Naive thymus-derived CD4-positive, alpha-beta T cell (primary cell): ENCODE data around the gene CEP152. TPM values are rescaled to one million over a fixed set of nuclear protein-coding genes. Genes with fewer than 3 reads are reported as not detected.

Experiments used
- ATAC-seq: fragments of 150-1000 bp; cut with Tn5 transposase; 2 replicates; pipeline ENCODE4 v1.10.0; 2021; ENCODE audit warnings: mild to moderate bottlenecking, moderate library complexity
- CTCF ChIA-PET: fragments of 350-600 bp; sonication (Branson Sonifier 250); formaldehyde crosslinking; loops from one replicate; lab custom pipeline; 2021; ENCODE audit warnings: antibody characterized with exemption; lab: Charles Lee
- POLR2A ChIA-PET: fragments of 350-600 bp; sonication (Branson Sonifier 250); formaldehyde crosslinking; loops from one replicate; lab custom pipeline; 2021; ENCODE audit warnings: antibody characterized with exemption, inconsistent platforms; lab: Charles Lee
- DNase-seq, 9 donors: peaks; one replicate each; pipeline versions ENCODE4 v3.0.0 to v3.0.0-alpha.2; 2020 to 2022; ENCODE audit warnings: mixed read lengths in 1 of 9
- H3K27ac ChIP-seq: one replicate; pipeline ENCODE4 v1.7.0; 2013; ENCODE audit warnings: mild to moderate bottlenecking, low read depth, low read length, moderate library complexity
- H3K27me3 ChIP-seq, 2 donors: one replicate each; pipeline ENCODE4 v1.7.0; 2013; ENCODE audit warnings: low read length in 2 of 2, mild to moderate bottlenecking in 2 of 2, moderate library complexity in 2 of 2; ENCODE audit not compliant: control insufficient read depth in 2 of 2, insufficient read depth in 2 of 2
- H3K36me3 ChIP-seq, 3 experiments: 1 replicate in 2 of 3; 2 replicates in 1 of 3; pipeline ENCODE4 v1.7.0; 2013; ENCODE audit warnings: low read length in 3 of 3, mild to moderate bottlenecking in 3 of 3, moderate library complexity in 1 of 3; ENCODE audit not compliant: insufficient read depth in 3 of 3, control insufficient read depth in 2 of 3
- H3K4me1 ChIP-seq, 2 donors: one replicate each; pipeline ENCODE4 v1.7.0; 2013; ENCODE audit warnings: low read length in 2 of 2, mild to moderate bottlenecking in 2 of 2, moderate library complexity in 1 of 2; ENCODE audit not compliant: control insufficient read depth in 2 of 2, insufficient read depth in 2 of 2
- H3K4me3 ChIP-seq: 2 replicates; pipeline ENCODE4 v1.7.0; 2013; ENCODE audit warnings: mild to moderate bottlenecking, low read length
- H3K9me3 ChIP-seq, 3 experiments: 1 replicate in 2 of 3; 2 replicates in 1 of 3; pipeline ENCODE4 v1.7.0; 2013; ENCODE audit warnings: low read length in 3 of 3; ENCODE audit not compliant: control insufficient read depth in 2 of 3
- H3K27ac Mint-ChIP-seq, 9 donors: one replicate each; pipeline ENCODE4 v1.8.0; 2020 to 2022; ENCODE audit warnings: mixed read lengths in 9 of 9, mild to moderate bottlenecking in 8 of 9, moderate library complexity in 5 of 9, inconsistent platforms in 2 of 9
- H3K27me3 Mint-ChIP-seq, 5 donors: one replicate each; pipeline ENCODE4 v1.8.0; 2021 to 2022; ENCODE audit warnings: mixed read lengths in 5 of 5, mild to moderate bottlenecking in 1 of 5
- H3K36me3 Mint-ChIP-seq, 5 donors: one replicate each; pipeline ENCODE4 v1.8.0; 2020 to 2022; ENCODE audit warnings: mixed read lengths in 5 of 5, mild to moderate bottlenecking in 3 of 5, inconsistent platforms in 1 of 5
- H3K4me1 Mint-ChIP-seq, 7 donors: one replicate each; pipeline ENCODE4 v1.8.0; 2020 to 2022; ENCODE audit warnings: mixed read lengths in 7 of 7, mild to moderate bottlenecking in 3 of 7, inconsistent platforms in 1 of 7
- H3K4me3 Mint-ChIP-seq, 10 donors: one replicate each; pipeline ENCODE4 v1.8.0; 2020 to 2022; ENCODE audit warnings: mild to moderate bottlenecking in 10 of 10, mixed read lengths in 10 of 10, moderate library complexity in 6 of 10, inconsistent platforms in 2 of 10
- H3K9me3 Mint-ChIP-seq, 11 donors: one replicate each; pipeline ENCODE4 v1.8.0; 2020 to 2022; ENCODE audit warnings: mixed read lengths in 11 of 11, mild to moderate bottlenecking in 4 of 11, inconsistent platforms in 1 of 11, moderate library complexity in 1 of 11
- intact Hi-C, 2 donors: fragments of 100-400 bp; cut with micrococcal nuclease; formaldehyde crosslinking; loops; one replicate each; pipeline ENCODE4 v1.15.1; 2023
- polyA plus RNA-seq, 2 donors: library from polyadenylated mRNA; unstranded; fragments of 300-500 nt; fragmentation: Illumina TruSeq; gene quantifications; one replicate each; pipeline ENCODE4 v1.2.3, GENCODE V29; 2021
- total RNA-seq, 6 experiments: library from RNA in 5 of 6; stranded (reverse) in 5 of 6; gene quantifications; 1 replicate in 5 of 6; 2 replicates in 1 of 6; pipeline ENCODE4 v1.2.3 and lab custom pipeline; 2021 to 2026

The CEP152 gene
- total and polyA plus RNA-seq, 7 experiments from 2014 or later: 3.5 to 26.3 (median 8.6) TPM

DNA sequence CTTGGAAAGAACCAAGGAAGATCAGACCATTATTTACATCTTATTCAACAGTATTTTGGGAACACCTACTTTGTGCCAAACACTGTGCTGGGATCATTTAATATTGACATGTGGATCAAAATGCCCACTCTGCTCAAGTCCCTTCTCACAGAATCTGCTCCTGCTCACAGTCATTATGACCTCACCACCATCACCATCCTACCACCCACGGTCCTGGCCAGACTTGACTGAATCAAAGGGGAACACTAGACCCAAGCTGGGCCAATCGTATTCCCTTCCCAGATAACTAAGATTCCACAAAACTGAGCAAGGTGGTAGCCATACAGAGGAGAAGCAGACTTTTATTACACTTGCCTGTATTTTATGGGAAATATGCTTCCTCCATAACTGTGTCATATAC is 3.4 kb upstream of the CEP152 start:
- H3K36me3 ChIP-seq: peaks cover 0 to 4% (median 0%) of the 10 kb centered on the region in 3 experiments
- no peak overlapping the region for H3K4me3 Mint-ChIP-seq
- ATAC-seq: no peak
- H3K4me1 Mint-ChIP-seq: peaks cover 12 to 20% (median 18%) of the 10 kb centered on the region in 7 donors
- peaks cover 0 to 29% (median 0%) of the 10 kb centered on the region in 5 donors for H3K27me3 Mint-ChIP-seq
- no peaks in the 10 kb centered on the region for H3K9me3 ChIP-seq
- H3K27me3 ChIP-seq: no peaks in the 10 kb centered on the region
- no peak overlapping the region for H3K27ac Mint-ChIP-seq
- no peaks in the 10 kb centered on the region for H3K9me3 Mint-ChIP-seq
- H3K4me3 ChIP-seq: no peak overlapping the region
- no peak for DNase-seq
- H3K4me1 ChIP-seq: peaks cover 9 to 13% of the 10 kb centered on the region in 2 donors
- intact Hi-C loops: loop anchor here in 1 of 2 donors (5.0 kb wide), 2 partner anchors 358 to 1873 kb away; partner anchors contain the start of genes GALK2 and TRPM7
- H3K27ac ChIP-seq: no peak overlapping the region
- CTCF ChIA-PET: interaction anchor here (1.4 kb wide), 1 partner anchor 47 kb away, joined by 3 read pairs; no protein-coding TSS in a partner anchor
- H3K36me3 Mint-ChIP-seq: no peaks in the 10 kb centered on the region
- POLR2A ChIA-PET: no interaction called here

DNA sequence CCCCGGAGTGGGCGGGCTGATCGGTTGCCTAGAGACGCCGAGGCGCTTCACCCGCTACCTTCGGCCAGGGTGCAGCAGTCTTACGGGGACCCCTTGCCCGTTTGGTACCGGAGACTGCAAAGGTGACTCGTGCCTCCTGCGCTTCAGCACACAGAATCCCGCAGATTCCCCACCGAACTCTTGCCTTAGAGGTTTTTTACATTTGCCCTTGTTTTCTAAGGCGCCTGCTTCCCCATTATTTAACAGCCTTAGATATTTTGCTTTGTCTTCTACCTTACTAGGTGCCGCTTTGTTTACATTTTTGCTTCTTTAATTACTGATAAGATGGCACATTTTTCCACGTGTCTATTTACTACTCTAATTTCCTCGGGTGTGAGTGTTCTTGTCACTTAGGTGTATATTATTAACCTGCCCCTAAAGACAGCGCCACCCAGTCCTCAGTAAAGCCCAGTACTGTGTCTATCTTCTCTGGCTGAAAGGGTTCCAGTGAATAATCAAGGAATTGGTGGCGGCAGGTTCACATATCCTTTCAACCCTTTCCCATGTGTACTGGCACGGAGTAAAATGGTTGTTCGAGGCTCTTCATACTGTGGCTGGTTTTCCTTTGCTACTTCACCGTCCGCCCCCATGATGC is 573 bp upstream of the CEP152 start:
- no peaks in the 10 kb centered on the region for H3K9me3 Mint-ChIP-seq
- H3K4me1 ChIP-seq: peaks cover 9 to 13% of the 10 kb centered on the region in 2 donors
- ATAC-seq (no peak), DNase-seq (peak in 1 of 9 donors; percentile 7)
- H3K36me3 ChIP-seq: peaks cover 0 to 4% (median 0%) of the 10 kb centered on the region in 3 experiments
- H3K27ac Mint-ChIP-seq: peak overlapping the region in 8 of 9 donors; percentile 14 to 96 (median 74)
- ChIA-PET CTCF (interaction anchor here (1.7 kb wide), 1 partner anchor 10 kb away, joined by 6 read pairs; no protein-coding TSS in a partner anchor), POLR2A (interaction anchor here (0.9 to 1.8 kb wide), 7 partner anchors 10 to 1544 kb away, joined by 3 to 13 read pairs (median 4); partner anchors contain the start of genes COPS2, DTWD1, EID1 and FAM227B)
- intact Hi-C loops: loop anchor here (1.0 to 5.0 kb wide), 15 partner anchors 10 to 1876 kb away; partner anchors contain the start of genes COPS2 (in 2 of the 2), DUT (in 2 of the 2), EID1 (in 2 of the 2) and FAM227B (in 2 of the 2)
- H3K4me1 Mint-ChIP-seq: peaks cover 12 to 33% (median 30%) of the 10 kb centered on the region in 7 donors
- H3K9me3 ChIP-seq: no peaks in the 10 kb centered on the region
- H3K27ac ChIP-seq: peak overlapping the region; percentile 42
- H3K4me3 ChIP-seq: peak overlapping the region; percentile 78
- H3K27me3 ChIP-seq: no peaks in the 10 kb centered on the region
- H3K4me3 Mint-ChIP-seq: peak overlapping the region; percentile 82 to 96 (median 89)
- peaks cover 0 to 24% (median 0%) of the 10 kb centered on the region in 5 donors for H3K27me3 Mint-ChIP-seq
- peaks cover 0 to 2% (median 0%) of the 10 kb centered on the region in 5 donors for H3K36me3 Mint-ChIP-seq

DNA sequence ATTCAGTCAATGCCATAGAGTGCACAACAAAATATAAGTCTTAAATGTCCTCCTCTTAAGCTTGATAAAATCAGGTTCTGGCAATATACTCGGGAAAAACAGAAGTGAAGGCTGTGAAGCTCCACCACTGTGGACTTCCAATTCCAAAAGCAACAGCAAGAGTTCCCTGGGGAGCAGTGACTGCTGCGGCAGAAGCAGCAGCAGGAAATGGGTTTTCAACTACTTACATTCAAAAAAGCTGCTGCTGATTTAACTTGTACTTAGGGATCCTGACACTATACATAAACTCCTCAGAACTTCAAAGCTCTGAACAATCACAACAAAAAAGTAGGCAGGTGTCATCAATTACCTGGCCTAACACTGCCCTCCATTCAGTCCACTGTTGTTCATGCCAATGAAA is 4.7 kb downstream of the CEP152 start:
- POLR2A ChIA-PET: interaction anchor here (0.6 to 1.3 kb wide), 6 partner anchors 15 to 1549 kb away, joined by 3 to 7 read pairs (median 4); partner anchors contain the start of genes COPS2, EID1 and GABPB1
- peaks cover 0 to 4% (median 0%) of the 10 kb centered on the region in 3 experiments for H3K36me3 ChIP-seq
- no peak overlapping the region for H3K4me3 ChIP-seq
- H3K4me1 Mint-ChIP-seq: peaks cover 9 to 56% (median 30%) of the 10 kb centered on the region in 7 donors
- ATAC-seq: no peak
- peak overlapping the region in 1 of 10 donors; percentile 81 for H3K4me3 Mint-ChIP-seq
- peaks cover 4 to 27% (median 16%) of the 10 kb centered on the region in 5 donors for H3K36me3 Mint-ChIP-seq
- H3K27me3 Mint-ChIP-seq: no peaks in the 10 kb centered on the region
- H3K27me3 ChIP-seq: no peaks in the 10 kb centered on the region
- H3K9me3 ChIP-seq: no peaks in the 10 kb centered on the region
- H3K27ac Mint-ChIP-seq: peak overlapping the region in 1 of 9 donors; percentile 92
- no peak for DNase-seq
- H3K27ac ChIP-seq: peak overlapping the region; percentile 16
- CTCF ChIA-PET: interaction anchor here (0.6 kb wide), 1 partner anchor 172 kb away, joined by 3 read pairs; no protein-coding TSS in a partner anchor
- peaks cover 9% of the 10 kb centered on the region in 2 donors for H3K4me1 ChIP-seq
- intact Hi-C loops: no loop called here
- no peaks in the 10 kb centered on the region for H3K9me3 Mint-ChIP-seq

DNA sequence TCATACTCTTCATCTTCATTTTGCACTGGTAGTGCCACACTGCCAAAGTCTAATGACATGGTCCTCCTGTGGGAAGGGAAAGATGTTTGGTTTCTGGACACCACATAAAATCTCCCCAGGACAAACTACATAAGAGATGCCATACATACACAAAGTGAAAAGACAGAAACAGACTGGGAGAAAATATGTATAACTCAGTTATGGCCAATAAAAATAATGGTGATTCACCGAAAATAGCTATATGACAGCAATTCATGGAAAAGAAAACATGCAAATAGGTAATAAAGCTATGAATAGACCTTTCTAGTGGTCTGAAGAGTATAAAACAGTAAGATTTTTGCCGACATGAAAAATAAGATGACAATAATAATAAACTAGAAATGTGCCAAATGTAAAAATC is 5.3 kb downstream of the CEP152 start:
- no peaks in the 10 kb centered on the region for H3K27me3 Mint-ChIP-seq
- DNase-seq (no peak), ATAC-seq (no peak)
- Histone ChIP-seq H3K4me3 (no peak overlapping the region), H3K9me3 (no peaks in the 10 kb centered on the region), H3K27ac (no peak overlapping the region), H3K4me1 (peaks cover 9% of the 10 kb centered on the region in 2 donors), H3K27me3 (no peaks in the 10 kb centered on the region), H3K36me3 (peaks cover 0 to 2% (median 0%) of the 10 kb centered on the region in 3 experiments)
- H3K27ac Mint-ChIP-seq: peak overlapping the region in 1 of 9 donors; percentile 92
- CTCF ChIA-PET: interaction anchor here (0.6 kb wide), 1 partner anchor 173 kb away, joined by 3 read pairs; no protein-coding TSS in a partner anchor
- H3K36me3 Mint-ChIP-seq: peaks cover 4 to 27% (median 16%) of the 10 kb centered on the region in 5 donors
- no peaks in the 10 kb centered on the region for H3K9me3 Mint-ChIP-seq
- POLR2A ChIA-PET: interaction anchor here (0.6 to 1.3 kb wide), 6 partner anchors 16 to 1550 kb away, joined by 3 to 7 read pairs (median 4); partner anchors contain the start of genes COPS2, EID1 and GABPB1
- intact Hi-C loops: no loop called here
- peaks cover 10 to 57% (median 30%) of the 10 kb centered on the region in 7 donors for H3K4me1 Mint-ChIP-seq
- peak overlapping the region in 1 of 10 donors; percentile 81 for H3K4me3 Mint-ChIP-seq

DNA sequence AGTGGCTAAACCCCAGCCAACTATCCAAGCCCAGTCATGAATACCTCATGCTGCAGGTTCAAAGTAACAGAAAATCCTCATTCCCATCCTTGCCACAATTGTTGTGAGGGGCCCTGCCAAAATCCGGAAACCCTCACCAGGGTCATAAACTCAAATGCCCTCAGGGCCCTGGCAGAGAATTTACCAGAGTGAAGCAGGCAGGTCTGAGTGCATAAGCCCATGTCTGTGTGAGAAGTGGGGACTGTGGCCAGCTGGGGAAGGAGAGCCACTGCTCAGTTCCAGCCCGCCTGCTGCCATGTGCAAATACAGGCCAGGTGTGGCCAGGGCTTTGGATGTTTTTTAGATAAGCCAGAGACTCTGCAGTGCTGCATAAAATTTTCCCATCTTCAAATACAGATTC is 7.0 kb downstream of the CEP152 start:
- H3K36me3 ChIP-seq: no peaks in the 10 kb centered on the region
- ChIA-PET POLR2A (interaction anchor here (0.7 kb wide), 1 partner anchor 1551 kb away, joined by 3 read pairs; the partner anchor contains the start of gene GABPB1), CTCF (interaction anchor here (0.6 kb wide), 1 partner anchor 1407 kb away, joined by 3 read pairs; no protein-coding TSS in a partner anchor)
- no peaks in the 10 kb centered on the region for H3K9me3 ChIP-seq
- no peaks in the 10 kb centered on the region for H3K27me3 ChIP-seq
- H3K27ac ChIP-seq: no peak overlapping the region
- H3K27ac Mint-ChIP-seq: no peak overlapping the region
- DNase-seq (no peak), ATAC-seq (no peak)
- H3K9me3 Mint-ChIP-seq: no peaks in the 10 kb centered on the region
- peaks cover 4 to 27% (median 16%) of the 10 kb centered on the region in 5 donors for H3K36me3 Mint-ChIP-seq
- no peaks in the 10 kb centered on the region for H3K27me3 Mint-ChIP-seq
- no peak overlapping the region for H3K4me3 ChIP-seq
- H3K4me1 Mint-ChIP-seq: peaks cover 4 to 48% (median 16%) of the 10 kb centered on the region in 7 donors
- H3K4me3 Mint-ChIP-seq: no peak overlapping the region
- no peaks in the 10 kb centered on the region for H3K4me1 ChIP-seq
- intact Hi-C loops: no loop called here

DNA sequence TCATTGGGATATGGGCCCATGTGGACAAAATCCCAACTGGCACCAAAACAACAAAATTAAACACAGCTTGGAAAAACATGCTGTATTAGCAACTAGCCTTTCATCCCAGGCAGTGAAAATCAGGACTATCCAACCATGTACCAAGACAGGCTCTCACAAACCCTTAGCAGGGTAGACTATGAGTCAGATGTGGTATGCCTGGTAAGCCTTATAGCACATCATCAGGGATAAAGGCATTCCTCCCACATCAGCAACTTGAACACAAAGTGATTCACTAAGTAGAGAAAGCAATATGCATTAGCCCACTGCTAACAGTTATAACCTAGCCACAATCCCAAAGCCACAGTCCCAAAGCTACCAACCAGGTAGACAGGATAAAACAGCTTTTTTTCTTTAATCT is 8.0 kb downstream of the CEP152 start:
- H3K36me3 ChIP-seq: no peaks in the 10 kb centered on the region
- H3K4me1 Mint-ChIP-seq: peaks cover 4 to 52% (median 15%) of the 10 kb centered on the region in 7 donors
- intact Hi-C loops: no loop called here
- CTCF ChIA-PET: interaction anchor here (1.8 kb wide), 1 partner anchor 8 kb away, joined by 6 read pairs; the partner anchor contains the start of gene CEP152
- no peaks in the 10 kb centered on the region for H3K9me3 Mint-ChIP-seq
- no peaks in the 10 kb centered on the region for H3K27me3 ChIP-seq
- H3K4me3 Mint-ChIP-seq: no peak overlapping the region
- H3K4me1 ChIP-seq: no peaks in the 10 kb centered on the region
- H3K9me3 ChIP-seq: no peaks in the 10 kb centered on the region
- H3K27me3 Mint-ChIP-seq: no peaks in the 10 kb centered on the region
- H3K27ac Mint-ChIP-seq: no peak overlapping the region
- no peak for DNase-seq
- H3K27ac ChIP-seq: no peak overlapping the region
- ATAC-seq: no peak
- POLR2A ChIA-PET: no interaction called here
- peaks cover 4 to 27% (median 16%) of the 10 kb centered on the region in 5 donors for H3K36me3 Mint-ChIP-seq
- no peak overlapping the region for H3K4me3 ChIP-seq
